ENCODE measurements around the gene CTSZ.

DNA sequence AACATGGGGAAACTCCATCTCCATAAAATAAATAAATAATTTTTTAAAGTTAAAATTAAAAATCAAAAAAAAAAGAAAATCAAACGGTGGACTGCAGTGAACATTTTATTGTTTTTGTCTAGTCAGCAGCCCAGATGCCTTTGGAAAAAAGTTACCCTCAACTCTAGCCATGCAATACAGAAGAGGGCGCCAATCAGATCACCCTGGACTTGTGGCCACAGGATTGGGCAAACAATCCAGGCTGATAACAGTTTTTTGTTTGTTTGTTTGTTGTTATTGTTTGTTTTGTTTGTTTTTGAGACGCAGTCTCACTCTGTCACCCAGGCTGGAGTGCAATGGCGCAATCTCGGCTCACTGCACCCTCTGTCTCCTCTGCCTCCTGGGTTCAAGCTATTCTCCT lies 56.5 kb downstream of the CTSZ start:
- TF ChIP-seq, protein P1, sequence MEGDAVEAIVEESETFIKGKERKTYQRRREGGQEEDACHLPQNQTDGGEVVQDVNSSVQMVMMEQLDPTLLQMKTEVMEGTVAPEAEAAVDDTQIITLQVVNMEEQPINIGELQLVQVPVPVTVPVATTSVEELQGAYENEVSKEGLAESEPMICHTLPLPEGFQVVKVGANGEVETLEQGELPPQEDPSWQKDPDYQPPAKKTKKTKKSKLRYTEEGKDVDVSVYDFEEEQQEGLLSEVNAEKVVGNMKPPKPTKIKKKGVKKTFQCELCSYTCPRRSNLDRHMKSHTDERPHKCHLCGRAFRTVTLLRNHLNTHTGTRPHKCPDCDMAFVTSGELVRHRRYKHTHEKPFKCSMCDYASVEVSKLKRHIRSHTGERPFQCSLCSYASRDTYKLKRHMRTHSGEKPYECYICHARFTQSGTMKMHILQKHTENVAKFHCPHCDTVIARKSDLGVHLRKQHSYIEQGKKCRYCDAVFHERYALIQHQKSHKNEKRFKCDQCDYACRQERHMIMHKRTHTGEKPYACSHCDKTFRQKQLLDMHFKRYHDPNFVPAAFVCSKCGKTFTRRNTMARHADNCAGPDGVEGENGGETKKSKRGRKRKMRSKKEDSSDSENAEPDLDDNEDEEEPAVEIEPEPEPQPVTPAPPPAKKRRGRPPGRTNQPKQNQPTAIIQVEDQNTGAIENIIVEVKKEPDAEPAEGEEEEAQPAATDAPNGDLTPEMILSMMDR (IDR thresholded peaks at IDR 0.05; ENCODE audit: low read depth, low read length), result no peak
- TF ChIP-seq POLR2A (IDR thresholded peaks at IDR 0.05; ENCODE audit: extremely low read depth, insufficient read length) (no peak), MYC (IDR thresholded peaks at IDR 0.05; ENCODE audit: low read depth, low read length) (no peak)
- TF ChIP-seq, protein P2, sequence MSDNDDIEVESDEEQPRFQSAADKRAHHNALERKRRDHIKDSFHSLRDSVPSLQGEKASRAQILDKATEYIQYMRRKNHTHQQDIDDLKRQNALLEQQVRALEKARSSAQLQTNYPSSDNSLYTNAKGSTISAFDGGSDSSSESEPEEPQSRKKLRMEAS (IDR thresholded peaks at IDR 0.05; ENCODE audit: low read depth, low read length), result no peak

All from NB4 (cell line).